Sigmoid colon (tissue), 4 donors: ENCODE data around the gene CHRM4.
A peak's percentile ranks its signal among the peaks of the same experiment; 100 is the strongest.

Experiments used
- EP300 ChIP-seq, 4 donors: sonication (generic); formaldehyde crosslinking; IDR thresholded peaks; one replicate each; pipeline ENCODE4 v1.6.1; 2017; ENCODE audit warnings: antibody characterized with exemption in 4 of 4
- POLR2A ChIP-seq, 2 donors: fragments of 450-650 bp; IDR thresholded peaks; one replicate each; pipeline ENCODE4 v1.6.1; 2016; ENCODE audit warnings: antibody characterized with exemption in 2 of 2, mild to moderate bottlenecking in 2 of 2, moderate library complexity in 2 of 2
- TF ChIP-seq, protein P1 (sequence below), 4 experiments: fragments of 450-650 bp in 3 of 4; fragments of 200-600 bp in 1 of 4; IDR thresholded peaks; one replicate each; pipeline ENCODE4 v1.5.1; 2016 to 2019; ENCODE audit warnings: antibody characterized with exemption in 4 of 4, mild to moderate bottlenecking in 3 of 4, moderate library complexity in 2 of 4

- TF ChIP-seq, protein P1, sequence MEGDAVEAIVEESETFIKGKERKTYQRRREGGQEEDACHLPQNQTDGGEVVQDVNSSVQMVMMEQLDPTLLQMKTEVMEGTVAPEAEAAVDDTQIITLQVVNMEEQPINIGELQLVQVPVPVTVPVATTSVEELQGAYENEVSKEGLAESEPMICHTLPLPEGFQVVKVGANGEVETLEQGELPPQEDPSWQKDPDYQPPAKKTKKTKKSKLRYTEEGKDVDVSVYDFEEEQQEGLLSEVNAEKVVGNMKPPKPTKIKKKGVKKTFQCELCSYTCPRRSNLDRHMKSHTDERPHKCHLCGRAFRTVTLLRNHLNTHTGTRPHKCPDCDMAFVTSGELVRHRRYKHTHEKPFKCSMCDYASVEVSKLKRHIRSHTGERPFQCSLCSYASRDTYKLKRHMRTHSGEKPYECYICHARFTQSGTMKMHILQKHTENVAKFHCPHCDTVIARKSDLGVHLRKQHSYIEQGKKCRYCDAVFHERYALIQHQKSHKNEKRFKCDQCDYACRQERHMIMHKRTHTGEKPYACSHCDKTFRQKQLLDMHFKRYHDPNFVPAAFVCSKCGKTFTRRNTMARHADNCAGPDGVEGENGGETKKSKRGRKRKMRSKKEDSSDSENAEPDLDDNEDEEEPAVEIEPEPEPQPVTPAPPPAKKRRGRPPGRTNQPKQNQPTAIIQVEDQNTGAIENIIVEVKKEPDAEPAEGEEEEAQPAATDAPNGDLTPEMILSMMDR (IDR thresholded peaks at IDR 0.05), result peak; percentile 17 to 78 (median 60)
- TF ChIP-seq POLR2A (IDR thresholded peaks at IDR 0.05), result no peak
- no peak for TF ChIP-seq EP300 (IDR thresholded peaks at IDR 0.05)
Observed at GRCh38 chr11:46389450-46390330, 1.9 kb downstream of the CHRM4 start.
